GM19468 (cell line): ENCODE measurements around the gene DNAJC21.

Experiments used
- ATAC-seq: cut with Tn5 transposase; IDR thresholded peaks from one replicate; pipeline ENCODE4 v1.9.1; 2021; ENCODE audit warnings: mild to moderate bottlenecking, moderate library complexity, moderate number of reproducible peaks; ENCODE audit not compliant: unreplicated experiment; ENCODE audit errors: extremely low read depth

DNAJC21 gene

DNA sequence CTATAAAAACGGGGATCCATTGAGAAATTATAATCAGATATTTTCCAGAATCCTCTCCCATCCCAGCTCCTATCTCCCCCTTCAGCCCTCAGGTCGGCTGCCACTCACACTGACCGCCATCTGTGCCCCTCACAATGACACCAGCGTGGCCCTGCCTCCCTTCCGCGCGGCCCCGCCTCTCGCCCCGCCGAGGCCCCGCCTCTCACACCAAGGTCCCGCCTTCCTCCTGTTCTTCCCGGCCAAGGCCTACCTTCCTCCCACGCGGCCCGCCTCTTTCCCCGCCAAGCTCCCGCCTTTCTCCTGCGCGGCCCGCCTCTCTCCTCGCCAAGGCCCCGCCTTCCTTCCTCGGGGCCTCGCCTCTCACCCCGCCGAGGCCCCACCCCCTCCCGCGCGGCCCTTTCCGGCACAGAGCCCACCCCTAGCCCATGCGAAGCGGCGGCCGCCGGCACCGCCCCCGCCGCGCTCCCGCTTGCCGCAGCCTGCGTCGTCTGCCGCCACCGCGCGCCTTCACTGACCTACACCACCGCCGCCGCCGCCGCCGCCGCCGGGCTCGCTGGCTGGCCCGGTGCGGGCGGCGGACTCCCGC lies at the start of gene DNAJC21:
Gene DNAJC21 (plus strand): TSS at position 426 of the 586 bp plus-strand sequence. CDS start 261 bp downstream, outside the sequence.
- peak; percentile 74 for ATAC-seq

DNA sequence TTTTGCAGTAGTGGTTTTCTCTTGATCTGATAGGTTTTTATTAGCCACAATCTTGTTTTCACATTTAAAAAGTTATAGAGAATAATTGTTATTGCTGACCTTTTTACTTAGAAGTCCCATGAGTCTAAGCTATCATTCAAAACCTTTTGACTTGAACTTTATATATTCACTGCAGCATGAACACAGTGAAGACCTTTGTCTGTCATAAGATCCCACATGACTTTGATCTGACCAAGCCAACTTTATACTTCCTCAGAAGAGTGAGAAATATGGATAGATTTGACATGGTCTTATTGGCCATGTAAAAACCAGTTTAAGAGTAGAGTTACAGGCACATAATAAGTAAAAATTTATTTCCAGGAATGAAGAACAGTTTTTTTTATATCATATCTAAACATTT lies 48.1 kb upstream of the DNAJC21 start:
- no peak for ATAC-seq

DNA sequence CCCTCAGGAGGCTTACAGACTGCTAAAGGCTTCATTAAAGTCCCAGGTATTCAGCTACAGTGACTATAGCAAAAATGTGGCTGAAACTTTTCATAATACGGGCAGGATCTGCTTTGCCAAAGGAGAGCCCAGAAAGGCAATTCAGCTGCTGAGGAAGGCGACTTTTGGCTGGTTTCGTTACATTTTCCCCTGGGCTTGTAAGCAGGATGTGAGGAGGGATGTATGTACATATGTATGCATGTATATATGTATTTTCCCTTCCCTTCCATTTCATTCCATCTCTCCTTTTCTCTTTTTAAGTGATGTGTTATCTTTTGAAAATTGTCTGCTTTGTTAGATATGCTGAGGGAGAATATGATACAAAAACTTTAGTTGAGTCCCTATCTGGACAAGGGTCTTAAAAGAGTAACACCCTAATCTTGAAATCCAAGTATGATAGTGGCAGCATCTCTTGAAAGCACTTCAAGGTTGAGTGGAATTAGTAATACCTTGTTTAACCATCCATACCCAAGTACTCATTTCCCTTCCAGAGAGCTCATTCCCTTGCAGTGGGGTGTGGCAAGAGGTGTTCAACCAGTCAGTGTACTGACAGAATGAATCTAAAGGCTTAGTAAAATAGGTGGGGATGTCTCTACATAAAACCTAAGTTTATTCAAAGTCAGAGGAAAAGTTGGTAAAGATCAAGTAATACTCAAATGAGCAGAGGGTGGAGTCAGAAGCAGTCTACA lies 42.8 kb upstream of the DNAJC21 start:
- ATAC-seq = no peak

DNA sequence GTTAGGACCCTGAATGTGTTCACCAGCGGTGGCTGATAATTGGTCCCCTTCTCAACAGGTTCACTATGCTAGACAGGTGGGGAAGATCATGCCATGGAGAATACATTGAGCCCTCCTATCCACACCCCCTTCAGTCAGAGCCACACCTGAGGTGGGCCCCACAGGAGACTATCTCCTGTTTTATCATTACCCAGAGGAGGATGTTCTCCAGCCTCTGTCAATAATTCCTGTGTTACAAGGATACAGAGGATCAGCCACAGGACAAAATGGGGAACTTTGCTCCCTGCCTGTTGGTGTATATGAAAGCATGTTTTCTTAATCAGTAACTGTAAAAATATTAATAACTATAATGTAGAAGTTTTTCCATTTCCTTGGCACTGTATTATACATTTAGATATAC lies 40.0 kb upstream of the DNAJC21 start:
- no peak for ATAC-seq

DNA sequence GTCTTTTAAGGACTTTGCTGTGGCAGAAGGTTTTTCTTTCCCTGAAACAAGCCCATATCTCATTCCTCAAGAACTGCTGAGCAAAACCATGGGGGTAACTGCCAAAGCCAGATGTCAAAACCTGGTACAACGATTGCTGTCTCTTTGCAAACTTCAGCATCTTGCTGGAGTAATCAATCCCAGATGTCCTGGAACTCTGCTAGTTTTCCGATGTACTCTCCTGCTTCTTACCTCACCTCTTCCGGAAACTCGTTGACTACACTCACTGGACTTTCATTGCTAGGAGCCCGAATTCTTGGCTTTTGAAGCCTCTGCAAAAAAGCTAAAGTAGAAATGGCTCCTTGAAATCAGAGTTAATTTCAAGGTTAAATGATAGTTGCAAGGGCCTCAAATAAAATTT lies 37.4 kb upstream of the DNAJC21 start:
- ATAC-seq = no peak

DNA sequence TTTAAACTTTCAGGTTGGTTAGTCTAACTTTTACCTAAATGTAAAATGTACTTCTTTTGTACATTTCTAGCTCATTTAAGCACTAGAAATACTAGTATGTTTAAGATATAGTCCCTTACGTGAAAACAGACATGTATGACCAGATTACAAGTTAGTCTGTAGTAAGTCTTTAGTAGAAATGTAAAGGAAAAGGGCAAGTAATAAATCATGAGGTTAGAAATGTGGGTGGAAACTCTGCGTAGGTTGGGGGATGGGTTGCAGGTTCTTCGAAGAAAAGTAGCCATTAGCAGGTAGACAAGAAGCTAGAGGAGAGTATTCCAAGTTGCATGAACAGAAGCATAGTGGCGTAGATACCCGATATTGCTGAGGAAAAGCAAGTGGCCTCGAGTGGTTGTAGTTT lies 36.9 kb upstream of the DNAJC21 start:
- ATAC-seq = no peak

DNA sequence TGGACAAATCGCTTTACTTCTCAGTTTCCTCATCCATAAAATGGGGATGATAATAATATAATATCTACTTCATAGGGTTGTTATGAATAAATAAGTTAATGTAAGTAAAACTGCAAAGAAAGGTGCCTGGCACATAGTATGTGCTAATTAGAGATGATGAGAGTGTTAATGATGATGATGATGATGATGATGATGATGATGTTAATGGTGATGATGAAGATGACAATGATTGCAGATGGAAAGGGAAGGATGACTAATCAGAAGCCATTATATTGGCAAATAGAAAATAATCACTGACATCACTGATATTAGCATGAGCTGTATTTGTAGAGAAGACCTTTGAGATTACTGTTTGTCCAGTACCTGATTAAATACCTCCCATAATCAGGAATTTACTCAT lies 34.6 kb upstream of the DNAJC21 start:
- no peak for ATAC-seq

DNA sequence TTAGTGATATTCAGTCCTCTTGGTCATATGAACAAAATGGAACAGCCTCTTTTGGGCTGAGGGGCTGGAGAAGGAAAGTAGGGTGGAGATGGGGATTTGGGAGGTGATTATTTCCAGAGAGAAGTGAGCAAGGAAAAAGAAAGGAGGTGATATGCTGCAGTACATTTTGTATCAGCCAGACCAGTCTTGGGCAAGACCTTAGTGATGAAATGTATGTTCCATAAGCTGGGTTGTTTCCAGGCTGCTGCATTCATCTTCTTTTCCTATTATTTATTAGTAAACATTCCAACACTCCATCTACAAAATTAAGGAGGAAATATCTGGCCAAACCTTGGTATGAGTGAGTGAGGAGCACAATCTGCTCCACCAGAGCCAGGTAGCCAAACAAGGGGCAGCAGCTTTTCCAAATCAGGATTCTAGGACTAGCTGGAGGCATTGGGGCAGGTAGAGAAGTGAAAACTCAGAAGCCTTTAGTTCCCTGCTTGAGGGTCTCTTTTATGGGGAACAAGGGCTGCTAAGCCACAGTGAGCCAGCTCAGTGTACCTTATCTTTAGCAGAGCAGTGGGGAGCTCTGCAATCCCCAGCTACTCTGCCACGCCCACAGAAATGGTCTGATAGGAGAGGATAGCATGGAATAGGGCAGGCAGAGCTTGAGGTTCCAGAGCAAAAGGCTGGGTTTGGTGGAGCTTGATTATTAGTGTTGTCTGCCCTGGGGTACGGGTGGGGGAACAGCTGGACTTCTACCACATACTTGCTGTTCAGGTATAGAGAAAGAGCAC lies 33.5 kb upstream of the DNAJC21 start:
- no peak for ATAC-seq

DNA sequence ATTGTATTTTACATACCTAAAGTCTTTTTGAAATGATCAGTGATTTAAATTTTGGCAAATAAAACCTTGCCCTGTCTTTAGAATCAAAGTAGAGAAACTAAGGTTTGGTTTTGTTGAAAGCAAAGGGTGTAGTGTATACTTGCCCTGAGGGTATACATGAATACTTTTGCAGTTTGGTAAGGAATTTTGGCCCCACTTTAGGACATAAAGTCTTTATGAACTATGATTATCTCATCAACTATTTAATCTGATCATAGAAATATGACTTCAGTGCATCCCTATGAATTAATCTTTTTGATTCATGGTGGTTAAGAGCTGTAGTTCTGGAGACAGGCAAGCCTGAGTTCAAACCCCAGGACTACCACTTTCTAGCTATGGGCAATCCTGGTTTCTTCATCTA lies 31.7 kb upstream of the DNAJC21 start:
- ATAC-seq = no peak

DNA sequence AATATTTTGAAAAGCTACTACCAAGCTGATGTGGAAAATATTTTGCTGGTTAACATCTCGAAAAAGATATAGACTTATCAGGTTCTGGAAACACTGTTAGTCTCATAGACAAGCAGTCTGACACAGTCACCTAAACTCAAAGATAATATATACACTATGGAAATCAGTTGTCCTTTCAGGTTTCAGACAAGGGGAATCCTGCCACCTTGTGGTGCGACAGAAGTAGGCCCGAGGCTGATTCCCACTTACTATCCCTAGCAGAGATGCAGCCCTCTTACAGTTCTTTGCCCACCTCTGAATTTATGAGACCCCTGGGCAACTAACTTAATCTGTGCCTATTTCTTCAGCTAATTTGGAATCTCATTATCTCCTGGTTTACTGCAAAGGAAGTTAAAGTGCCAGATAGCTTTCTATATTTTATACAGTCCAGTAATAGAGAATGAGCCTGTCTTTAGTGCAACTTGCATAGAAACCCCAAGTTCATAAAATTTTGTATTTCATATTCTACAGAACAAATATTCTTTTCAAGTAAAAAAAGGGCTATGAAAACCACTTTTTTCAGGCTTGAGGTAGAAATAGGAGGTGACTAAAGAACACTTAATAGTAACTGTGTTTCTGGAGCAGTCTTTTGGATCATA lies 31.0 kb upstream of the DNAJC21 start:
- ATAC-seq = peak; percentile 76

DNA sequence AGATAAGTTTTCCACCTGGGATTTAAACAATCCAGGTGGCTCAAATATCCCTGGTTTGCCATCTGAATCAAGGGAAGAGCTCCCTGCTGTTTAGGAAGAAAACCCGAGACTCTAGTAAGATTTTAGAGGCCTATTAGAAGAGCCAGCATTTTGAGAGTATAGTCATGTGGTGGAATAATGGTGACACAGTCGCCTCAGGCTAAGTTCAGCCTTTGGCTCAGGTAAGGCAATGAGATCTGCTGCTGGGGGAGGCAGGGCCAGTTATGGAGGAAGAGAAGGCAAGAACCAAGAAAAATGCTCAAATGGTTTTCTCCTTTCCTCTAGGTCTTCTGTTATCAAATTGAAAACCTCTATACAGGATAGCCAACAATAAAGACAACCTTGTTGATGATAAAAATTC lies 30.3 kb upstream of the DNAJC21 start:
- no peak for ATAC-seq

DNA sequence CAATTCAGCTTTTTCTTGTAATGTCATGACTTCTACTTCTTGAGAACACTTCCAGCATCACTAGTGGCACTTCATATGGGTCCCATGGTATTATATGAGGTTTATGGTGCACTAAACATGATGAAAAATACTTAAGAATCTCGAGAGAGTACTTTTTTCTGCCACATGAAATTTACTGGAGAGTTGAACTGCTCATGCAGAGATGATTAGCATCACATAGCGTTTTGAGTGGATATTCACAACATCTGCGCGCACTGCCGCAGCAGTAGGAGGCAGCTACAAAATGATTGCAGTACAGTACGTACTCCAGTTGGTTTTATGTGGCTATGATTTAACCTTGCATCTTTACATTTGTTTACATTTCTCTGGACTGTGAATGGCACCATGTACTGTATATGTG lies 28.7 kb upstream of the DNAJC21 start:
- ATAC-seq = no peak

DNA sequence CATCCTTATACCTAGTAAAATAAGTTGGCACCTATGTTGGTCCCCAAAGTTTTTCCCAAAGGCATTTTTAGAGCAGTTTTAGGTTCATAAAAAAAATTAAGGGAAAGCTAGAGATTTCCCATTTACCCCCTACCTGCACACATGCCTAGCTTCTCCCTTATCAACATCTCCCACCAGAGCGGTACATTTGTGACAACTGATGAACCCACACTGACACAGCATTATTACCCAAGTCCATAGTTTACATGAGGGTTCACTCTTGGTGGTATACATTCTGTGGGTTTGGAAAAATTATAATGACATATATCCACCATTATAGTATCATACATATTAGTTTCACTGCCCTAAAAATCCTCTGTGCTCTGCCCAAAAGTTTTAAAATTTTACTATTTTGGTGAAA lies 26.1 kb upstream of the DNAJC21 start:
- no peak for ATAC-seq

DNA sequence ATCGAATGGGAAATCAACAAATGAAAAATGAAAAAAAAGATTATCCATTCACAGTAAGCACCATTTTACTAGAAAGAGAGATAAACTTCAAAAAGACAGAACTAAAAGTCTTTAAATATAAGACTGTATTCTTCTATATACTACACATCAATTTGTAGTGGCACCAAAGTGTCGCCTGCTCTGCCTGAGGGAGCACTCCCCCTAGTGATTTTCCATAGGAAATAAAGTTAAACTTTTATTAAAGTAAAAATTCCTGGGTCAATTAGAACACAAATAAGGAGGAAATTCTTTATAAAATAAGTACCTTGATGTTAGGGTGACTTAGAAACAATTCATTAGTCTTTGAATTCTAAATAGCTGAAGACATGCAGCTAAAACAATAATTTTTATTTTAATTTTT lies 23.8 kb upstream of the DNAJC21 start:
- ATAC-seq = no peak

DNA sequence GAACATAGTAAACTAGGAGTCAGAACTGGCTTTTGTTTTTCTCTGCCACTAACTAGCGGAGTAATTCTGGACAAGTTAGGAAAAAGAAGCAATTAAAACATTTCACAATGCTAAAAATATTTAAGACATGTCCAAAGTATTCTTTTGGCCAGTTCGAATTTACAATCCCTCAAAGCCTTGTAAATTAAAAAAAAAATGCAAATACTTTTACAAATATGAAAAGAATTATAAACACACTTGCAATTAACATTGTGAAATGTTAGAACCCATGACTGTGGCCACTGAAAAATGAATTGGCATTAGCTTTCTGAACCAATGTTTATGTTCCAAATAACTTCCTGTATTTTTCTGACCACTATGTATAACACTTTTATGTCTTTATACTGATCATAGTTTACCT lies 16.3 kb upstream of the DNAJC21 start:
- no peak for ATAC-seq

DNA sequence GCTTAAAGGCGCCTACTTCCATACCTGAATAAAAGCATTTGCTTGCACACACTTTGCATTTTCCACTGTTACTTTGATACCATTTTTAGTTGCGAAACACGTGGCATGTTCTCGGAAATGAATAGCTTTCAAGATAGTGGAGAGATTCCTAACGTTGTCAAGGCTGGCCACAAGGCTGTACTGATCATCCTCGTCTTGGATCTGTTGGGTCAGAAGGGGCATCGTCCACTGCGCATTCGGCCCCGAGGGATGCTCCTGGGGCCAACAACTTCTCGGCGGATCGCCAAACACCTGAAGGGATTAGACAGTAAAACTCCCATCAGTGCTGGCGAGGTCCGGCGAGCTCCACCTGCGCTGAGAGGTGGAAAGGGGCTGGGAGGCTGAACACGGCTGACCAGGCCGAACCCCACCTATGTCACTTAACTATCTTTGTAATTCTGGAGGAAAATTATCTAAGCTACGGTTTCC lies 14.7 kb upstream of the DNAJC21 start:
- no peak for ATAC-seq

DNA sequence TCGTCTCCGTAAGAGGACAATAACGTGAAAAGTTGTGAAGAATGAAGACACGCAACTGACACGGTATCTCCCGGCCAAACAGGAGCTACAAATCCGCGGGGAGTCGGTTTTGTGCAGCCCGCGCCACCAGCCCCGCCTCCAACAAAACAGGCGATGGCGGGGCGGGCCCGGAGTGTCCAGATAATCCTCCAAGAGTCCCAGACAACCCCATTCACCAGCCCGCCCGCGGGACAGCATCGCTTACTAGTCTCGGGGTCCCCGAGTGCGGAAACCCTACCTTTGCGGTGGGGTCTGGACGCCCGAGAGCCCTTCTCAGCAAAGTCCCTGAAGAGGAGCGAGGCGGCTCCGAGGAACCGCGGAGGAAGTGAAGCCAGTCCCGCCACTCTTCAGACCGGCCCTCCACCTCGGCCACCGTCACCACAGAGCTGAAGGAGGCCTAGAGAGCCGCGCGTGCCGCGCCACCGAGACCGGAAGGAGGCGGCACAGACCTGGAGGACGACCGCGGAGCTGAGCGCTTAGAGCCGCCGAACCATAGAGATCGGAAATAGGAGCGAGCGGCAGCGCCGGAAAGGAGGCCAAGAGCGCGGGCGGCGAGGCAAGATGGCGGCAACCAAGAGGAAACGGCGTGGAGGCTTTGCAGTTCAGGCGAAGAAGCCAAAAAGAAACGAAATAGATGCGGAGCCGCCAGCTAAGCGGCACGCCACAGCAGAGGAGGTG lies 14.1 kb upstream of the DNAJC21 start, which contains the start of the genes BRIX1 and RAD1:
Gene BRIX1 (plus strand): TSS at position 573 of the 717 bp plus-strand sequence. CDS start 28 bp downstream, at position 601.
Gene RAD1 (minus strand): TSS at position 366 of the 717 bp plus-strand sequence. CDS start 612 bp downstream, outside the sequence.
- peak; percentile 100 for ATAC-seq

DNA sequence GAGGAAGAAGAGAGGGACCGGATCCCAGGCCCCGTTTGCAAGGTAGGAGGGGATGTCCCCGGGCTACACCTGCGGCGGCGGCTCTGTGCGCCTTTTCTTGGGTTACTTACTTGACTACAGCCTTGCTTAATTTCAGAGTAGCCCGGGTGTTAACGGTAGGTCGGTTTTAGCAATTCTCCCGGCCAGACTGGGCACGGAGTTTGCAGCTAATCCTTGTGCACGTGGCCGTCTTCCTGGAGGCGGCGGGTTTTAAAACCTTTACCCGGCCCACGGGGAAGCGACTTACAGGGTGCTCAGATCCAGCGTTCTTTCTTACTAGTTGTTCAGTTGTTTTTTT lies 13.5 kb upstream of the DNAJC21 start:
- ATAC-seq = no peak

DNA sequence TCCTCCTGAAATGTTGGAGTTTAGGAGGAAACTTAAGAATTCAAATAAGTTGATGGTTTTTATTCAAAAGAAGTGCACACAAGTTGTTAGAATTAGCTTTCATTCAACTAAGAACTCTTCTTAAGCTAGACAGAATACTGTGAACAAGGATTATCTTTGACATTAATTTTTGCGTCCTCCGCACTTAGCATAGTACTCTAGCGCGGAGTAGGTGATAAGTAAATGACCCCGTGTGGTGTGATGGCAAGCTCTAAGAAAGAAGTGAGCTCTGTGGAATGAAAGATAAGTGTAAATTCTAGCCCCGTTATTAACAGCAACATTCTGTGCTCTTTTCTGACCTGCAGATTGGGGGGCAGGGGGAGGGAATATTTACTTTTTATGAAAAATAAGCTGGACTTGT lies 12.8 kb upstream of the DNAJC21 start:
- ATAC-seq = no peak

DNA sequence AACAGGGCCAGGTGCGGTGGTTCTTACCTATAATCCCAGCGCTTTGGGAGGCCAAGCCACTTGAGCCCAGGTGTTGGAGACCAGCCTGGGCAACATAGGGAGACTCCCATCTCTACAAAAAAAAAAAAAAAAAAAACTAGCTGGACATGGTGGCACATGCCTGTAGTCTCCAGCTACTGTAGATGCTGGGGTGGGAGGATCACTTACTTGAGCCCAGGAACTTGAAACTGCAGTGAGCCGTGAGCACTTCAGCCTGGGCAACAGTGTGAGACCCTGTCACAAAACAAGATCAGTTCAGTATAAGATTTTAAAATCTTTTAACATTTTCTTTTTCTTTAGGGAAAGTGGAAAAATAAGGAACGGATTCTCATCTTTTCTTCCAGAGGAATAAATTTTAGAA lies 11.3 kb upstream of the DNAJC21 start:
- ATAC-seq = no peak
